GM18499 (cell line): ENCODE data around the gene MMD.
"Not testable (repeated sequence)": the region's sequence is repeated elsewhere in the genome, so short reads cannot be mapped to it uniquely, and the experiment has no call there.

Experiments
- ATAC-seq: cut with Tn5 transposase; IDR thresholded peaks from one replicate; pipeline ENCODE4 v1.9.1; 2021; ENCODE audit warnings: moderate number of reproducible peaks; ENCODE audit not compliant: insufficient read depth, unreplicated experiment

The MMD gene

DNA sequence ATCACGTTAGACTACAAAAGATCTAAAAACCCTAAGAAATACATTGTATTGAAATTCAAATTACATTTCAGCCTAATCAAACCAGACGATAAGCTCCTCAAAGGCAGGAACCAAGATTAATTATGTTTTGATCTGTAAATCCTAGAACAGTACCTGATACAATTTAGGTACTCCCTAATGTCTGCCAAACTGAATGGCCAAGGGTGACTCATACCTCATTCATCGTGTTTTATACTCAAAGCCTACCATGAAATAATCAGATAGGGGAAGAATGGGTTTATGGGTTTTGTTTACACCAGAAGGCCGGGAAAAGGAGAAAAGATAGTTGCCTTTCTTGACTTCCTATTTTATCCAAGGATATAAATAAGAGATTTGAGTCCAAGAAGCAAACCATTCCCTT lies 19.3 kb downstream of the MMD start:
- ATAC-seq: no peak

DNA sequence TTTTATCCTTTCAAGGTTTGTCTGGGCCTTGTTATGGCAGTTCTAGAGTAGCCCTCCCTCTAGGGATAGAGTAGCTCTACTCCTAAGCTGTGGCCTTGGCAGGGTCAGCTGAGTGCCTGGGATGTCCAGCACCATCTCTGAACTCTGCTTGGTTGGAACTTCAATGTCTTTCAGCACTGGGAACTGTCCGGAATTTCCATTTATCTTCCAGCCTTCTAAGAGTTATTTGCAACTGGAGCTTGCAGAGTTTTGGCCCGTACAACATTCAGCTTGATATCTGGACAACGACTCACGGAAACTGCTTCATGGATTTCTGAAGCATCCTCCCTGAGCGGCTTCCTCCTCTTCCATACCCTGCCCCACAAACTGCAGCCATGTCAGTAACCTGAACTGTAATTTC lies 22.9 kb downstream of the MMD start:
- ATAC-seq: no peak

DNA sequence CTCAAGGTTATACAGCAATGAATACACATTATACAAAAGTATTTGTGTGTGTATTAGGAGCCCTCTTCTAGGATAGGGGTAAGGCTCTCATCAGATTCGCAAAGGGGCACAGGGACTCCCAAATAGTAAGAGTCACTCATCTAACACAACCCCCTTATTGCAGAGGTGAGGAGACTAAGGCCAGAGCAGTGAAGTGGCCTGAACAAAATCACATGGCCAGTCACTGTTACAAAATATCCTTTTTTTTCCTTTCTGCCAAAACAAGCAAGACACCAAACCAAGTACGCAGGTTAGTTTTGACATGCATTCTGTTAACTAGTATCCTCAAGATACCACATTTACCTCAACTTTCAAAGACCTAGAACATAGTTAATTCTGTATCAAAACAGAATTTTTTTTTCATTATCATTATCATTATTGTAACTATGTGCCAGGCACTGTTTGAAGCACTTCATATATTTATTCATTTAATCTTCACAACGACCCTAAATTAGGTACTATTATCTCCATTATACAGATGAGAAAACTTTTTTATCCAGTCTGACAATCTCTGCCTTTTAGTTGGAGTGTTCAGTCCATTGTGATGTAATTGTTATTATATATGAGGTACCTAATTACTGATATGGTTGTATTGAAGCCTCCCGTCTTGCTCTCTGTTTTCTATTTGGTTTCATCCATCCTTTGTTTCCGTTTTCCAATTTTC lies 25.7 kb downstream of the MMD start:
- ATAC-seq: no peak

DNA sequence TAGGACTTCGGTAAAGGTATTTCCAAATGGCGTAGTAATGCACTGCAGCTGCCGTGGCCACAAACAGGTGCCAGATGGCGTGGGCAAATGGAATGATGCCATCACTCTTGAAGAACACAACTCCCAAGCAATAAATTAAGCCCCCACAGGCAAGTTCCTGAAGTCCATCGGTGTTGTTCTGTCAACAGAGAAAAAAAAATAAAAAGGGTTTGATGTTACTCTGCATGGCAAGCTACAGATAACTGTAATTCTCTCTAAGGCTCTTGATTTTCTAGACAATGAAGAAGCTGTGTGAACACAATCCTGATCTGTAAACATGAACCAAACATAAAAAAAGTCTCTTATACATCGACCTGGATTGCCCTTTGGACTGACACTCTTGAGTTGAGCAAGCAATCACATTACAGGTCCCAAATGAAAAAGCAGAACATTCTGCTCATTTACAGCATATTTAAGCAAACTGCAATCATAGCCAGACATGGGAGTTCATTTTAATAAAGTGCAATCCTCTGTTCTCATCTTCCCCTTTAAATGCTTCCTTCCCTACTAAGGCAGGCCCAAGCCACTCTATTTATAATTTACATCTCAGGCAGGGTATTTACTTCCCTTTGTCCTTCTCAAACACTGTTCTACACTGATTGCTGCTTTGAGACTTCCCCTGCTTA lies 27.1 kb downstream of the MMD start:
- no peak for ATAC-seq

DNA sequence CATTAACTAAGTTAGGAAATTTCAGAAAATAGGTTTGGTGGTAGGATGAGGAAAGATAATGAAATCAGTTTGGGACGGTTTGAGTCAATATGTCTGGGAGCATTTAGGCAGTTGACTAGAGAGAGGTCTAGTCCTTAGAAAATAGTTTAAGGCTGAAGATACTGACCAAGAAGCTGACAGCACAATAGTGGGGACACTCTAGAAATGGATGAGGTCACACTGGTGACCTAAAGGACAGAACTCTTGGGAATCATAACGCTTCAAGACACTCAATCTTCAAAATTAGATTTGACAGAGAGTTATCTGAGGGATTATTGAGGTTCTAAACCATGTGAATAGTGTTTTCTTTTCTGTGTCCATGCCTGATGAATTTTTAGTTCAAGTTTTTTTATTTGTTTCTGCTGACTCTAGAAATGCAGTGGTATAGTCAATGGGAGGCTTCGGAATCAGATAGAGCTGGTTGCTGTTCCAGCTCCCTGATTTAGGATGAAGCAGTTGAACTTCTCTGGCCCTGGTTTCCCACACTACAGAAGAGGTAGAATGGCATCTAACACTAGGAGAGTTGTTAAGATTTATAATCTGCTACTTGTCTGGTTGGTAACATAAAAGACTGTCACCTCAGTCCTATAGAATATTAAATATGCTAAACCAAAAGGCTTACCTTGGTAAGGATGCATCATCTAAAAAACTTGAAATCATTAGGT lies 29.7 kb downstream of the MMD start:
- no peak for ATAC-seq

DNA sequence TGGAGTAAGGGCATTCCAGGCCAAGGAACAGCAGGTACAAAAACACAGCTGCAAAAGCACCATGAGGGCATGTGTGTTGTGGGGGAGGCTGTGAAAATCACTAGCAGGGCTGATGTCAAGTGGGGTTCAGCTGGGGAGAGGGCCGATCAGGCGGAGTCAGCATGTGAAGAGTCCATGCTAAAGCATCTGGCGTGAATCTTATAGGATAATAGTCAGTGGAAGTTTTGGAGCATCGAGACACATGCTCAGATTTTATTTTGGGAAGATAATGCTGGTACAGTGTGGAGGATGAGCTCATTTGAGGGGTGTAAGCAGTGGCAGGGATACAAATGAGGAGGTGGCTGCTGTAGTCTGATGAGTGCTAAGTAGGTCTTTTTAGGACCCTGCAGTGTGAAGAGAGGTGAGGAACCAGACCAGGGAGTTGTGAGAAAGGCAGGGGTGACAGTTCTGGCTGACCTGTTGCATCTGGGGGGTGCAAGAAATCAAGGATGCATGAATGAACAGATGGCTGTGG lies 30.3 kb downstream of the MMD start:
- ATAC-seq: no peak

DNA sequence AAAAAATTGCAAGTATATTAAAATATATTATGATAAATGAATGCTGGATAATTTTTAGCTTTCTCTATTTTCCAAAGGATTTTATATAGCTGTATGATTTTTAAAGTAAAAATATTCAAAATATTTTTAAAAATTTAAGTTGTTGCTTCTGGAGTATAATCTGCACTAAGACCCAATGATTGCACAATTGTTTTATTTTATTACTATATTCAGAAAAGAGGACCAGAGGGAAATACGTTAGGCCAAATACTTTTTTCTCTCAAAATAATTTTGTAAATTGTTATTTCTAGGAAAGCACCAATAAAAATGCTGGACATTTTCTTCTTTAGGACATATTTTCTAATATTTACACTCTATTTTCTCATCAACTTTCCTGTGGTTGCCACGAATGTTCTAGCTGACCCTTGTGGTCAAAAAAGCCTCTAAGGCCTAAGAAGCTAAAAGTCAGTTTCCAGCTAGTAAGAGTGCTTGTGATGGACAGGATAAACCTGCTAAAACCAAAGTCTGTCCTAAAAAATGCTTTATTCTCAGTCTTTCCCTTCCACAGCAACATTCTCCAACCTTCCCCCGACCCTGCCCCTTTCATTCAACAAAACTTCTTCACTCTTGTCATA lies 31.2 kb downstream of the MMD start:
- no peak for ATAC-seq

DNA sequence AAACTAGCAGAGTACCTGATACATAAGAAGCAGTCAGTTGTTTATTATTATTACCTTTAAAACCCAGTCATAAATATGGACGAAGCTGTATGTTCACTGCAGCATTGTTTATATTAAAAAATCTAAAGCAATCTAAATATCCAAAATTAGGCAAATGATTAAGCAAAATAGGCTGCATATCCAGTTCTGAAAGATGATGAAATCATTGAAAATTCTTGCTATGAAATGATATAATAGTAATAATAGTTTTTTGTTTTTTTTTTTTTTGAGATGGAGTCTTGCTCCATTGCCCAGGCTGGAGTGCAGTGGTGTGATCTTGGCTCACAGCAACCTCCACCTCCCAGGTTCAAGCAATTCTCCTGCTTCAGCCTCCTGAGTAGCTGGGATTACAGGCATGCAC lies 31.9 kb downstream of the MMD start:
- not testable (repeated sequence) for ATAC-seq

DNA sequence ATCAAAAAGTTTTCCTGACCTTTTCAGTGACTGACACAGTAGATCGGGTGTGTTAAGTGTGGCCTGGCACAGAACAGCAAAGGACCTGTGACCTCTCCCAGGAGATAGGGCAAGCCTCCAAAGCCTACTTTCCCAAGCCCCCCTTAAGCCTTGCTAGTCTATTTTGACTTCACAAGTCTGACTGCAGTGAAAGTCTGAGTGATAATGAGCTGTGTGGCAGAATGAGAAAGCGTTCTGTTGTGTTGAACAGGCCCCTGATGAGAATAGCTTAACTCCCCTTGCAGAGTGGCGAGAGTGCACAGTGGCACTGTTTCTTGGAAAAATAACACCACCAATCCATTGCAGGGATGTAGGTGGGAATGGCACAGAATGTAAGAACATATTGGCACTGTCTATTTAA lies 32.8 kb downstream of the MMD start:
- no peak for ATAC-seq

DNA sequence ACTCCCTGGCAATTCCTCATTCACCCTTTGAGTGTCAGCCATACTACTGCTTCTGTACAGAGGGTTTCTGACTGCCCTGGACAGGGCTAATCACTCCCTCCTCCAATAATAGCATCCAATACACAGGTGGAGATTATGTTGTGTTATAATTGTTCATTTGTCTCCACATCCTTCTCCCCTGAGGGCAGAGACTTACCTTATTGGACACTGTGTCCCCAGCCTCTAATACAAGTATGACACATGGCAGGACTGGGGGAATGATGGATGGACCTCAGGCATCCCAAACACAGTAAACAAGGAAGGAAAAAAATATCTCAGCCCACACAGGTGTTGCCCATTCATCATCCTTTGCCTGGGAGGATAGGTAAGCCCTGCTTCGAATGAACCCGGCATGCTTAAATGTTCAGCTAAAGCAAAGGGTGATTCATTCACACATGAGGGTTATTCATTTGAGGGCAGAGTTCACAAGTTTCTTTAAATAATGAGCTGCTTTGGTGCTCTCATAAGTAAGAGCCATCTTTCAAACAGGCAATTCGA lies 34.8 kb downstream of the MMD start:
- ATAC-seq: no peak

DNA sequence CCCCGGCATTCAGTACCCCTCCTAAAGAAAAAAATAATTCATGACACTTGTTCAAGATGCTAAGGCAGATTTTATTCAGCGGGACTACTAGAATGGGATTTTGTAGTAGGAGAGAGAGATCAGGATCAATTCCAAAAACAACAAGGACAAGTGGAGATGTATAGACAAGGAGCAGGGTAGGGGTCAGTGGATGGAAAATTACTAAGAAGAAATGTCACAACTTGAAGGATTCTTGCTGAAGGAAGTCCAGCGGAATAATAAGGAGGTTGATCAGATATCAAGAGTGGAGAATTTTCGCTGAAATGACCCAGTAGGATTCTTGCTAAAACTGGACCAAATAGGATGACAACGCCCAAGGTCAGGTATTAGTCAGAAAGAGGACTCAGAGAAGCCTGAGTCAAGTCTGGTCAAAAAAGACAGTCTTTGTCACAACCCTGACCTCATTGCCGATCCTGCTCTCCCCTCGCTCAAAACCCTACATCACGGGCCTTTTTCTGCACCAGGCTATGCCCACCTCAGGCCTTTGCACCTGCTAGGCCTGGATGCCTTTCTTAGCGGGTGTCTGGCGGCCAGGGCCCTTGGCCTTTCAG lies 36.9 kb downstream of the MMD start:
- no peak for ATAC-seq

DNA sequence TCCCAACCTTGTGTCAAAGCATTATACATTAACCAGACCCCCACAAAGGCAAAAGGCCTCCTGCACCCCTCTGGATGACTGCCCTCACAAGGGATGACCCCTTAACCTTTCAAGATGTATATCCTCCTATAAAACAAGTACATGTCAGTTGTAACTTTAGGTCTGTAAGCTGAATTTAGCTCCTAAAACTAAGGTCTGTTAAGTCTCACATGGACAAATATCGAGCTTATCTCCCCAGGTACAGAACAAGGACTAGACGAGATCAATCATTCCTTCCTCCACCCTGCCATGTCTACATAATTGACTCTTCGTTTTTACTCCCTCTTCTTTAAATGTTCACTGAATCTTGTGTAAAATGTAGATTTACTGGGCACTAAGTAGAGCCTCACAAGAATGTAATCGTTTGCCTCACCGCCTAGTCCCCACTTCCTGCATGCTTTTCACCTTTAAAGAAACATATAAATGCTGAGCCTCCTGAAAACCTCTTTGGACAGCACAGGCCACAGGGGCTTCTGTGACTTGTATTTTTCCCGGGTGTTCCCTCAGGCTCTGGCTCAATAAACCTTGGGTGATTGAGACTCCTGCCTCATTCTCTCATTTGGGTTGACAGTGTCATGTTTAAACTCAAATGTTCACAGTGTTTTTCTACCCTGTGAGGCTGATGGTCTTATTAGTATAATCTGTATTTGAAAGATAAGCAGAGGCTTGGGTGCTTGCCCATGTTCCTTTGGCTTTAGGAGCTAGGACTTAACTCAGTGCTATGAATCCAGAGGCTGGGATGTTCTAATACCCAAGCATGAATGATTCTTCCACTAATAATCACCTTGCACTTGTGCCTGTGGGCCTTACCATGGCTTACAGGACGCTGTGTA lies 37.6 kb downstream of the MMD start:
- no peak for ATAC-seq

DNA sequence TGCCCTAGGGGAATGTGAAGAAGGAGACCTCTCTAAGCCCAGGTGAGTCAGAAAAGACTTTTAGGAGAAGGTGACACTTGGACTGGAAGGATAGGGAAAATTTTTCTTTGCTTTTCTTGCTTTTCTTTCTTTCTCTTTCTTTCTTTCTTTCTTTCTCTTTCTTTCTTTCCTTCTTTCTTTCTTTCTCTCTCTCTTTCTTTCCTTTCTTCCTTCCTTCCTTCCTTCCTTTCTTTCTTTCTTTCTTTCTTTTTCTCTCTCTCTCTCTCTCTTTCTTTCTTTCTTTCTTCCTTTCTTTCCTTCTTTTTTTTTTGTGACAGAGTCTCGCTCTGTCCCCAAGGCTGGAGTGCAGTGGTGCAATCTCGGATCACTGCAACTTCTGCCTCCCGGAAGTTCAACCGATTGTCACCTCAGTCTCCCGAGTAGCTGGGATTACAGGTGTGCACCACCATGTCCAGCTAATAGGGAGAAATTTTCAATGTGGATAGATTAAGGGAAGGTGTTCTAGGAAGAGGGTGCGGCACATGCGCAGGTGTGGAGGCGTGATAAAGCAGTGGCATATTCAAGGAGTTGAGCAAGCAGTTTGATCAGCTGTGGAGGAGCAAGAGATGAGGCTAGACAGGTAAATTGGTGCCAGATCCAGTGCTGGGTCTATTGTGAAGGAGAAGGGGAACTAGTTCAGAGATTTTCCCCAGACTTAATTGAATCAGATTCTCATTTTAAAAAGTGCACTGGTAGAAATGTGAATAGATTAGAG lies 40.4 kb downstream of the MMD start:
- ATAC-seq: no peak

DNA sequence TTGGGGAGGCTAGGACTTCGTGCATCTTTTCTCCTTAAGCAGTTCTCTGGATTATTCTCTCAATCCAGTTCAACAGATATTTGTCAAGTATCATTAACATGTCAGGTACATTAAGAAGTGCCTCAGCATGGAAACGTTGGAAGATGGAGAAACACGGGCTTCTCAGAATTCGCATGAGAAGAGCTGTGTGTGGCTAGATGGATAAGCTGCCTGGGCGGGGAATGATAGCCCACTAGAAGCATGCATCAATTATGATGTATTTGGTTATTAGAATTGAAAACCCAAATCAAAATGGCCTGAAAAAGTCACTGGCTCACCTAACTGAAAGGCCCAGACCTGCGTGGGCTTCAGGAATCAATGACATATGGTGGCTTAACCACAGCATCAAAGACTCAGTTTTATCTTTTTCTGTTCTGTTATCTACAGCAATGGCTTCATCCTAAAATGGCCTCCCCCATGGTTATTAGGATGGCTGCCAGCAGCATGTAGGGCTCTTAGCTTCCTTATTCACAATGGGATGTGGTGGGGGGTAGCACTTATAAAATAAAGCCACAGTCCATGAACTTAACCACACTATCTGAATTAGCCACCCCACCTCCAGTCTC lies 43.9 kb downstream of the MMD start:
- no peak for ATAC-seq

DNA sequence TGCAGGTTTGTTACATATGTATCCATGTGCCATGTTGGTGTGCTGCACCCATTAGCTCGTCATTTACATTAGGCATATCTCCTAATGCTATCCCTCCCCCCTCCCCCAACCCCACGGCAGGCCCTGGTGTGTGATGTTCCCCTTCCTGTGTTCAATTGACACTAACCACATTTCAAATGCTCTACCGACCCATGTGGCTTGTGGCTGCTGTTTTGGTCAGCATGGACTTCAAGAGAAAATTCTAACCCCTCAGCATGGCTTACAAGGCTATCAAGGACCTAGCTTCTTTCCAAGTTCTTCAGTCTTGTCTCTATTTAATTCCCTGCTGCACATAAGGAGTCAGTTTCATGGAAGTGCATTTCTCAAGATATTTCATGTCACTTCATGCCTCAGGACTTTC lies 52.9 kb downstream of the MMD start:
- no peak for ATAC-seq

DNA sequence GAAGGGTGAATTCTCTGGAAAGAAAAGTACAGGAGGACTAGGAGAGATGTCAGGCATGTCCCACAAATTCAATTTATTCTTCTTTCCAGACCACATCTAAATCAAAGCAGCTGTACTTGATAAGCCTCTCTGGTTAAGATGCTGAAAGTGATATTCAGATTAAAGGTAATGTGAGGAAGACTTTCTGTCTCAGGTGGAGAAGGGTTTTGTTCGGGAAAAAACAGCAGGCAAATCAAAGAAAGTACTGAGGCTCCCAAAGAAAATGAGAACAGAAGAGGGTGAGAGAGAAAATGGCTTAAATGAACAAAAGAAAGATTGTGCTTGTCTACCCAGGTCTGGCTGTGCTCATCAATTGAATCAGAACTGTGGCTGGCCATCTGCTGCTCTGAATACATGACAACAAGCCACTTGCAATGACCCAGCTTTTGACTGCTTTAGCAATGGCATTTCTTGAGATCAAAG lies 55.6 kb downstream of the MMD start:
- ATAC-seq: no peak

DNA sequence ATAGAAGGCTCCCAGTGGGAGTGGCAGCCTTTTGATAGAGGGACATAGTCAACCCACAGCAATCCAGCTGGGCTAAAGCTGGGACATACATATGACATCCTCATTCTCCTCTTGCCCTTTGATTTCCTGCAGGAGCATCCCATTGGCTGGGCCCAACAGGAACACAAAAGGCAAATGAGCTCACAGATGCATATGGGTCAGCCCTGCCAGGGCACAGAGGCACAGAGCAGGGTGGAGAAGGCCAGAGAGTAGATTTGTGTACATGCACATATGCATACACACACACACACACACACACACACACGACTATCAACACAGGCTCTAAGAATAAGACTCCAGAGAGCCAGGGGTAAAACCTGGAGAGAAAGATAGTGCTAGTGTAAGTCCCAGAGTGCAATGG lies 58.6 kb downstream of the MMD start:
- ATAC-seq: no peak

DNA sequence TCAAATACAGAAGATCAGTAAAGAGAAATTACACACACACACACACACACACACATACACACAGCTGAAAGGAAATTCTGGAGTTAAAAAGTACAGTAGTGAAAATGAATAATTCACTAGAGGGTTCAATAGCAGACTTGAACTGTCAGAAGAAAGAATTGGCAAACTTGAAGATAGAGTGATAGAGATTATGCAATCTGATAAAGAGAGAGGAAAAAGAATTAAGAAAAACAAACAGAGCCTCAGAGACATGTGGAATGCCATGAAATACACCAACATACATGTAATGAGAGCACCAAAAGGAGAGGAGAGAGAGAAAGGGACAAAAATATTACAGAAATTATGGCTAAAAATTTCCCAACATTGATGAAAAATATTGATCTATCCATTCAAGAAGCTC lies 60.7 kb downstream of the MMD start:
- no peak for ATAC-seq
